HG03060 (cell line): ENCODE data around the gene LCE7A.

Experiments
- ATAC-seq: cut with Tn5 transposase; IDR thresholded peaks from one replicate; pipeline ENCODE4 v1.9.1; 2021; ENCODE audit warnings: low read depth, moderate number of reproducible peaks; ENCODE audit not compliant: unreplicated experiment

Gene LCE7A

GRCh38 chr1:152859696-152860095, at the start of gene LCE7A:
Gene LCE7A (plus strand): TSS chr1:152859996. CDS start chr1:152860698, 702 bp downstream.
- ATAC-seq, result no peak

GRCh38 chr1:152811050-152811449, 48.7 kb upstream of the LCE7A start:
- ATAC-seq, result no peak

- ATAC-seq, result no peak
Measured at GRCh38 chr1:152811671-152812070, 48.1 kb upstream of the LCE7A start, which contains the start of gene LCE1B. Gene LCE1B (plus strand): TSS chr1:152811971. CDS start chr1:152812447, 476 bp downstream.

- no peak for ATAC-seq
Measured at GRCh38 chr1:152817309-152817708, 42.5 kb upstream of the LCE7A start.

GRCh38 chr1:152823294-152823693, 36.5 kb upstream of the LCE7A start:
- ATAC-seq, result no peak

- no peak for ATAC-seq
Measured at GRCh38 chr1:152824964-152825363, 34.8 kb upstream of the LCE7A start.

GRCh38 chr1:152827173-152827572, 32.6 kb upstream of the LCE7A start, which contains the start of gene LCE1A:
Gene LCE1A (plus strand): TSS chr1:152827473. CDS start chr1:152827473, 0 bp downstream.
- ATAC-seq, result no peak

GRCh38 chr1:152836870-152837269, 22.9 kb upstream of the LCE7A start:
- ATAC-seq, result no peak

- ATAC-seq, result no peak
Measured at GRCh38 chr1:152842556-152842955, 17.2 kb upstream of the LCE7A start, which contains the start of gene LCE6A. Gene LCE6A (plus strand): TSS chr1:152842856. CDS start chr1:152843521, 665 bp downstream.

GRCh38 chr1:152855661-152856060, 4.1 kb upstream of the LCE7A start:
- ATAC-seq, result no peak

GRCh38 chr1:152858062-152858461, 1.7 kb upstream of the LCE7A start:
- ATAC-seq, result no peak

- ATAC-seq, result no peak
Measured at GRCh38 chr1:152860129-152860528, 333 bp downstream of the LCE7A start.

GRCh38 chr1:152861374-152861773, 1.6 kb downstream of the LCE7A start:
- ATAC-seq, result no peak

GRCh38 chr1:152864443-152864842, 4.6 kb downstream of the LCE7A start:
- no peak for ATAC-seq

- no peak for ATAC-seq
Measured at GRCh38 chr1:152866321-152866720, 6.5 kb downstream of the LCE7A start.

- no peak for ATAC-seq
Measured at GRCh38 chr1:152869808-152870419, 10.1 kb downstream of the LCE7A start.

GRCh38 chr1:152870831-152871730, 11.3 kb downstream of the LCE7A start:
- no peak for ATAC-seq

- ATAC-seq, result no peak
Measured at GRCh38 chr1:152871731-152872126, 11.9 kb downstream of the LCE7A start.

GRCh38 chr1:152873495-152873894, 13.7 kb downstream of the LCE7A start:
- ATAC-seq, result no peak

- no peak for ATAC-seq
Measured at GRCh38 chr1:152876827-152877226, 17.0 kb downstream of the LCE7A start.

GRCh38 chr1:152878042-152878441, 18.2 kb downstream of the LCE7A start, which contains the start of gene SMCP:
Gene SMCP (plus strand): TSS chr1:152878322. CDS start chr1:152884423, 6,101 bp downstream.
- ATAC-seq, result no peak
